Activated CD8-positive, alpha-beta memory T cell treated with anti-CD3 and anti-CD28 coated beads, Interleukin-2, amount 10 ng/mL, durations not matched to agents 7 days and 5 days (primary cell): ENCODE results near the gene TRMT61B. TPM values are rescaled to one million over a fixed set of nuclear protein-coding genes. Genes with fewer than 3 reads are reported as not detected.

ENCODE experiments used
- total RNA-seq, 2 experiments: library from RNA; stranded (reverse); gene quantifications; one replicate each; pipeline ENCODE4 v1.2.3, GENCODE V29; 2021

The TRMT61B gene
- total RNA-seq, 2 experiments from 2014 or later = 17.4 to 18.8 TPM

Other genes starting within 250 kb of the TRMT61B start
- 100 to 1,000 TPM; 153 to 218 TPM for gene PPP1CB, start 118.5 kb downstream of the TRMT61B start, total RNA-seq
- 1 to 10 TPM; 1.6 TPM for gene SPDYA, start 59.5 kb downstream of the TRMT61B start, total RNA-seq
- gene WDR43, start 24.4 kb upstream of the TRMT61B start, total RNA-seq = 10 to 100 TPM; 70.9 to 89.7 TPM
- gene TOGARAM2, start 111.0 kb upstream of the TRMT61B start, total RNA-seq = 10 to 100 TPM; 15.0 to 23.9 TPM
- not detected for gene PCARE, start 204.2 kb upstream of the TRMT61B start, total RNA-seq
- gene CLIP4, start 245.1 kb upstream of the TRMT61B start, total RNA-seq = 10 to 100 TPM; 27.6 to 36.7 TPM